ENCODE measurements around the gene TMPRSS9.

DNA sequence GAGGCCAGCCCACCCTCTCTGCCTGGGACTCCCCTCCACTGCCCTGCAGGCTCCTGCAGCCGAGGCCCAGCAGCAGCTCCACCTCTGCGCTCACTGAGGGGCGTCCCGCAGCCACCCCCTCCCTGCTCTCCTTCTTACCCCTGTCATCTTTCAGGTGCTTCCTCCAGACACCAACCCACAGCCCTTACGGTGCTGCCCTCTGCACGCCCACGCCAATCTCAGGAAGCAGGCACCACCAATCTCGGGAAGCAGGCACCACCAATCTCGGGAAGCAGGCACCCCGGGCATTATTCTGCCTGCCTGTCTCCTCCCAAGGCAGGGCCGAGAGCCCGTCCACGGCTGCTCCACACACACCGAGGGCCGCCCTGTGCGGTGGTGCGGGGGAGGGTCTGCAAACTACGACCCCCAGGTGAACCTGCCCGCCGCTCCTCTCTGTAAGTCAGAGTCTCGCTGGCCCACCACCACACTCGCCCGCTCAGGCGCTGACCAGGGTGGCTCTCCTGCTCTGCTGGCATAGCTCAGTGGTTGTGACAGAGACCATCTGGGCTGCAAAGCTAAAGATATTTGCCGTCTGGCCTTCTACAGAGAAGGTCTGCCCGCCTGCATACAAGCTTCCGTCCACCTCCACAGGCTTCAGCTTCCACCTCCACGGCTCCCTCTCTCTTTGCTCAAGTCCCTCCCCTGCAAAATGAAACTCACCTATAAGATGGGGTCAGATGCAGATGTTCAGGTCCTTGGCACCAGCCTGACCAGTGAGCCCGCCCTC lies 34.6 kb upstream of the TMPRSS9 start:
- TF ChIP-seq CTCF (conservative IDR thresholded peaks at IDR 0.05; ENCODE audit: low read depth, low read length) (no peak), EZH2 (IDR thresholded peaks at IDR 0.05; ENCODE audit: borderline replicate concordance, low read depth, low read length, poor library complexity, severe bottlenecking) (no peak)
